Measurements from ENCODE around the gene GPR83. TPM values are rescaled to one million over a fixed set of nuclear protein-coding genes. Genes with fewer than 3 reads are reported as not detected.

The GPR83 gene
- total RNA-seq, 1 experiment from 2014 or later, result 0.06 TPM

DNA sequence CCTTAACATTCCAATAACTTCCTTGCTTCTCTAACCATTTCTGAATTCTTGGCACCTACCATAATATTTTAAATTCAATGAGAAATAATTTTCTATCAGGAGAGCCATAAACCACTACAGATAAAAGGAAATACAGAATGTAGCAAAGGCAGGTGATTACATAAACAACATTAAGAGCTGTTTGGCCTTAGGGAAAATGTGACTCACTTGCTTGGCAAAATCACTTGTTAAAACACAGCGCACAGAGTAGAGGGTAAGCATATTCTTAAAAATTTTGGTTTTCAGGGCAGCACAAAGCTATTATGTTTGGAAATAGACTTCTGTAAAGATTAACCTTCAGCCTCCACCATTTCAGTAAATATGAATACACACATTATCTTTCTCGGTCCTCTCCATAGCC, 70.4 kb downstream of the GPR83 start:
- Histone ChIP-seq H3K27ac (ENCODE audit: low read depth, low read length, poor library complexity, severe bottlenecking) (no peak overlapping the region), H3K4me3 (ENCODE audit: low read depth, low read length, poor library complexity, severe bottlenecking) (no peak overlapping the region), H3K27me3 (replicated peaks; ENCODE audit: insufficient read depth, low read depth, low read length, poor library complexity) (peaks cover 21% of the 10 kb centered on the region), H3K9me3 (ENCODE audit: low read depth, low read length, poor library complexity, severe bottlenecking) (no peaks in the 10 kb centered on the region), H3K4me1 (ENCODE audit: insufficient read depth, low read length, poor library complexity, severe bottlenecking) (no peaks in the 10 kb centered on the region), H3K36me3 (ENCODE audit: insufficient read depth, low read length, poor library complexity, severe bottlenecking) (no peaks in the 10 kb centered on the region)
- DNase-seq (ENCODE audit: low spot score), result no peak
- CTCF ChIA-PET, result no interaction called here
- intact Hi-C loops (cut with micrococcal nuclease; ENCODE audit: unreplicated experiment), result no loop called here
- POLR2A ChIA-PET (ENCODE audit: low non-redundant PET), result no interaction called here
- TF ChIP-seq, protein P1, sequence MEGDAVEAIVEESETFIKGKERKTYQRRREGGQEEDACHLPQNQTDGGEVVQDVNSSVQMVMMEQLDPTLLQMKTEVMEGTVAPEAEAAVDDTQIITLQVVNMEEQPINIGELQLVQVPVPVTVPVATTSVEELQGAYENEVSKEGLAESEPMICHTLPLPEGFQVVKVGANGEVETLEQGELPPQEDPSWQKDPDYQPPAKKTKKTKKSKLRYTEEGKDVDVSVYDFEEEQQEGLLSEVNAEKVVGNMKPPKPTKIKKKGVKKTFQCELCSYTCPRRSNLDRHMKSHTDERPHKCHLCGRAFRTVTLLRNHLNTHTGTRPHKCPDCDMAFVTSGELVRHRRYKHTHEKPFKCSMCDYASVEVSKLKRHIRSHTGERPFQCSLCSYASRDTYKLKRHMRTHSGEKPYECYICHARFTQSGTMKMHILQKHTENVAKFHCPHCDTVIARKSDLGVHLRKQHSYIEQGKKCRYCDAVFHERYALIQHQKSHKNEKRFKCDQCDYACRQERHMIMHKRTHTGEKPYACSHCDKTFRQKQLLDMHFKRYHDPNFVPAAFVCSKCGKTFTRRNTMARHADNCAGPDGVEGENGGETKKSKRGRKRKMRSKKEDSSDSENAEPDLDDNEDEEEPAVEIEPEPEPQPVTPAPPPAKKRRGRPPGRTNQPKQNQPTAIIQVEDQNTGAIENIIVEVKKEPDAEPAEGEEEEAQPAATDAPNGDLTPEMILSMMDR (conservative IDR thresholded peaks at IDR 0.05; ENCODE audit: low read depth, low read length), result no peak
- TF ChIP-seq EZH2 (IDR thresholded peaks at IDR 0.05; ENCODE audit: borderline replicate concordance, low read depth, low read length, poor library complexity, severe bottlenecking), result no peak
- BruUV-seq (replicated peaks), result no TSS peak

DNA sequence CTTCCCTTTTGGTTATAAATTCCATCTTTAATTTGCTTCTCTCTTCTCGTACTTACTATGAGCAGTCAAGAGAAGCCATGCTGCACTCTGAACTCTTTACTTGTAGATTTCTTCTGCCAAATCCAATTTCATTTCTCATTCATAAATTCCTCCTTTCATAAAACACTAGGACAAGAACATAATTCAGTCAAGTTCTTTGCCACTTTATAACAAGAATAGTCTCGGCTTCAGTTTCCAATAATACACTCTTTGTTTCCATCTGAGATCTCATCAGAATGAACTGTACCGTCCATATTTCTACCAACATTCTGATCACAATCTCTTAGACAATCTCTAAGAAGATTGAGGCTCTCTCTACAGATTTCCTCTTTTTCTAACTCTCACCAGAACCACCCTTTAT, 71.7 kb downstream of the GPR83 start:
- ChIA-PET POLR2A (ENCODE audit: low non-redundant PET) (no interaction called here), CTCF (interaction anchor here (0.7 kb wide), 1 partner anchor 14 kb away, joined by 14 read pairs; no protein-coding TSS in a partner anchor)

DNA sequence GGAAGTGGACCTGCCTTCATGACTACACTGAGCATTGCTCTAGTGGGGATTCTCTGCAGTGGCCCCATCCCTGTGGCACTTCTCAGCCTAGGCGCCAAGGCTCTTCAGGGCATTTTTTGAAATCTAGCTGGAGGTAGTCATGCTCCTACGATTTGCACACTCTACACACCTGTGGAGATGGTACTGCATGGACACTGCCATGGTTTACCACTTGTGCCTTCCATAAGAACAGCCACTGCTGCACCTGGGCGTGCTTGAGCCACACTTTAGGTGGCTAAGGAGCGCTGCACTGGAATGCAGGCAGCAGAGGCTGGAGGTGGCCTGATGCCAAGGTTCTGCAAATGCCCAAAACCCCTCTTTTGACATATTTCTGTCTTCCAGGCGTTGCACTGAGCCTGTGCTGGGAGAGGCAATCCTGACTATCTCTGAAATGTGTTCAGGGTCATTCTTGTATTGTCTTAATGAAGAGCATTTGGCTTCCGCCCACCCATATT, 72.6 kb downstream of the GPR83 start:
- intact Hi-C loops (cut with micrococcal nuclease; ENCODE audit: unreplicated experiment), result loop anchor here (2.0 to 5.0 kb wide), 2 partner anchors 88 to 174 kb away; no protein-coding TSS in a partner anchor
- no peaks in the 10 kb centered on the region for H3K4me1 ChIP-seq (ENCODE audit: insufficient read depth, low read length, poor library complexity, severe bottlenecking)
- TF ChIP-seq, protein P1 (conservative IDR thresholded peaks at IDR 0.05; ENCODE audit: low read depth, low read length), result no peak
- no peak for TF ChIP-seq EZH2 (IDR thresholded peaks at IDR 0.05; ENCODE audit: borderline replicate concordance, low read depth, low read length, poor library complexity, severe bottlenecking)
- H3K9me3 ChIP-seq (ENCODE audit: low read depth, low read length, poor library complexity, severe bottlenecking), result no peaks in the 10 kb centered on the region
- peaks cover 4% of the 10 kb centered on the region for H3K27me3 ChIP-seq (replicated peaks; ENCODE audit: insufficient read depth, low read depth, low read length, poor library complexity)
- H3K4me3 ChIP-seq (ENCODE audit: low read depth, low read length, poor library complexity, severe bottlenecking), result no peak overlapping the region
- DNase-seq (ENCODE audit: low spot score), result no peak
- H3K36me3 ChIP-seq (ENCODE audit: insufficient read depth, low read length, poor library complexity, severe bottlenecking), result no peaks in the 10 kb centered on the region
- no TSS peak for BruUV-seq (replicated peaks)
- CTCF ChIA-PET, result no interaction called here
- POLR2A ChIA-PET (ENCODE audit: low non-redundant PET), result no interaction called here
- no peak overlapping the region for H3K27ac ChIP-seq (ENCODE audit: low read depth, low read length, poor library complexity, severe bottlenecking)

More for the DNA sequence above, 71.7 kb downstream of the GPR83 start:
- DNase-seq (ENCODE audit: low spot score), result no peak
- H3K4me3 ChIP-seq (ENCODE audit: low read depth, low read length, poor library complexity, severe bottlenecking), result no peak overlapping the region
- TF ChIP-seq EZH2 (IDR thresholded peaks at IDR 0.05; ENCODE audit: borderline replicate concordance, low read depth, low read length, poor library complexity, severe bottlenecking), result no peak
- TF ChIP-seq, protein P1 (conservative IDR thresholded peaks at IDR 0.05; ENCODE audit: low read depth, low read length), result no peak
- no peaks in the 10 kb centered on the region for H3K4me1 ChIP-seq (ENCODE audit: insufficient read depth, low read length, poor library complexity, severe bottlenecking)
- H3K9me3 ChIP-seq (ENCODE audit: low read depth, low read length, poor library complexity, severe bottlenecking), result no peaks in the 10 kb centered on the region
- H3K36me3 ChIP-seq (ENCODE audit: insufficient read depth, low read length, poor library complexity, severe bottlenecking), result no peaks in the 10 kb centered on the region
- peaks cover 11% of the 10 kb centered on the region for H3K27me3 ChIP-seq (replicated peaks; ENCODE audit: insufficient read depth, low read depth, low read length, poor library complexity)
- BruUV-seq (replicated peaks), result no TSS peak
- intact Hi-C loops (cut with micrococcal nuclease; ENCODE audit: unreplicated experiment), result loop anchor here (2.0 to 5.0 kb wide), 2 partner anchors 87 to 173 kb away; no protein-coding TSS in a partner anchor
- H3K27ac ChIP-seq (ENCODE audit: low read depth, low read length, poor library complexity, severe bottlenecking), result no peak overlapping the region

Other genes starting within 250 kb of the GPR83 start
- gene IZUMO1R, start 96.8 kb downstream of the GPR83 start, total RNA-seq (2021), result not detected in 2 replicates
- 42.6 and 44.7 TPM in 2 replicates for gene MRE11, start 92.4 kb upstream of the GPR83 start, total RNA-seq (2021)
- 14.6 and 15.5 TPM in 2 replicates for gene ANKRD49, start 92.6 kb upstream of the GPR83 start, total RNA-seq (2021)
- not detected in 2 replicates for gene C11orf97, start 111.0 kb upstream of the GPR83 start, total RNA-seq (2021)
- gene FUT4, start 142.5 kb upstream of the GPR83 start, total RNA-seq (2021), result 6.8 and 7.7 TPM in 2 replicates
- gene PIWIL4, start 165.9 kb upstream of the GPR83 start, total RNA-seq (2021), result 1.6 and 2.5 TPM in 2 replicates

Measured in A673 (cell line).